GM21390 (cell line): ENCODE data around the gene AGAP1.

Experiments used
- ATAC-seq: cut with Tn5 transposase; IDR thresholded peaks from one replicate; pipeline ENCODE4 v1.9.1; 2021; ENCODE audit not compliant: unreplicated experiment

The AGAP1 gene

GRCh38 chr2:235606004-235606715 is 112.3 kb downstream of the AGAP1 start:
- ATAC-seq = no peak

DNA sequence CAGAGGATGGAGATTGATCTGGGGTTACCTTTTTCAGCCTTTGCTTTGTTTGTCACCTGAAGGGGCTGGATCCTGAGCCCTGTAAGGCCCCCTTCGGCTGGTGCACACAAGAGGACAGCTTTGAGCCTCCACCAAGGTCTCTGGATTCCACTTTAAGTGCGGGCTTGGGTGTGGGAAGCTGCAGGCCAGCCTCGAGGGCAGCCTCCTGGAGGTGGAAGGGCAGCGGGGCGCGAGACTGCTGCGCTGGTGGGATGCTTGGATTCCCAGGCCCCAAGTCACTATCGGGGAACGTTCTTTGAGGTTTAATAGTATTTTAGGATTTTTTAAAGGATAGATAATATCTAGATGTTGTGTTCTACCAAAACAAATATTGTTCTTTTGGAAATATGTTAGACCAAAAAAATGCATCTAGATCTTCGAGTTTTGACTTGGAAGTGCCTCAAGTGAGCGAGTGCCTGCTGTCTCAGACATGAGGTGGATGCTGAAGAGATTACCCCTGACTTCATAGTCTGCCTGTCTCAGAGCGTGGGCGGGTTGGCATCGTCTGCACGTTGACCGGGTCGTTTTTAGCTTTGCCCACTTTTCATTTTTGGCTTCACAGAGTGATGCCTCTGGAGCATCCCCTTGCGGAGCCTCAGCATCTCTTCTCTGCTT is 113.8 kb downstream of the AGAP1 start:
- ATAC-seq = no peak

DNA sequence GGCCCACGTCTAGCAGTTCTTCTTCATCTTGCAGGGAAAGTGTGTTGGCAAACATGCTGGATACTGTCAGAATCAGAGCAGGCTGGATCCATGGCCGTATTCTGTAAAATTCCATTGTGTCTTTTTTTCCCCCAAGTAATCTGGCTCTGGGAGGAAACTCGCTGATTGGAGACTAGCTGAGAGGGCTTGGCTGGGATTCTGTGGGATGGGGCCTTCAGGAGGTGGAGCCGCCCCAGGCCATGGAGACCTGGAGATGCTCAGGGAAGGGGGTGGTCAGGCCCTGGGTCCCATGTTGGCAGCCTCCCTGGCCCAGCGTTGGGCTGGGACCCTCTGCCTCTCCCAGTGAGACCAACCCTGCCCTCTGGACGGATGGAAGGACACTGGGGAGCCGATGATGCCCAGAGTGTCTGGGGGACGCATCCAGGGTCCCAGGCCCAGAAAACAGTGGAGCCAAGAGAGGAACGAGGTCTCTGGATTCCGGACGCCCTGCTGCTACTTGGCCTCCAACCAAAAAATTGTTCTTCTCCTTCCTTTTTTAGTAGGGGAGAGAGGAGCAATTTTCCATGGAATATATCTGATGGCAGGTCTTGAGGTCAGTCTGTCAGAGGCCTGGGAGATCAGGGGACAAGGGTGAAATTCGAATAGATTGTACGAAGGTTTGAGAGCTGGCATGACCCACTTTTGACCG is 114.5 kb downstream of the AGAP1 start:
- ATAC-seq = no peak

DNA sequence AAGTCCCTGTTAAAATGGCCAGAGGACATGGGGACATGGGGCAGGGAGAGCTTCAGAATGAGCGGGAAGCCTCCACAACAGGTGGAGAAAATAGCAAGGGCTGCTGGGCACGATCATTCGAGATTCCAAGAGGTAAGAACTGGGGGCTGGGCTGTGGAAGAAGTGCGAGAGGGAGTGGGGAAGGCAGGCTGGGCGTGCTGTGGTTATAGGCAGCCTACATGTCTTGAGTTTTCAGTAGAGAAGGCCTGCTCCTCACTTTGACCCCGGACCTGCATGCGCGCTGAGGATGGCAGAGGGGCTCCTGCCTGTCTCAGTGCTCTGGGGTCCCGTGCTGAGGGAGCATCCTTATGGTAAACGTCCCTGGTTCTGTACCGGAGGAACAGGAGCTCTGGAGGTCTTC is 115.5 kb downstream of the AGAP1 start:
- no peak for ATAC-seq

- no peak for ATAC-seq
Observed at GRCh38 chr2:235609746-235610145, 115.9 kb downstream of the AGAP1 start.

DNA sequence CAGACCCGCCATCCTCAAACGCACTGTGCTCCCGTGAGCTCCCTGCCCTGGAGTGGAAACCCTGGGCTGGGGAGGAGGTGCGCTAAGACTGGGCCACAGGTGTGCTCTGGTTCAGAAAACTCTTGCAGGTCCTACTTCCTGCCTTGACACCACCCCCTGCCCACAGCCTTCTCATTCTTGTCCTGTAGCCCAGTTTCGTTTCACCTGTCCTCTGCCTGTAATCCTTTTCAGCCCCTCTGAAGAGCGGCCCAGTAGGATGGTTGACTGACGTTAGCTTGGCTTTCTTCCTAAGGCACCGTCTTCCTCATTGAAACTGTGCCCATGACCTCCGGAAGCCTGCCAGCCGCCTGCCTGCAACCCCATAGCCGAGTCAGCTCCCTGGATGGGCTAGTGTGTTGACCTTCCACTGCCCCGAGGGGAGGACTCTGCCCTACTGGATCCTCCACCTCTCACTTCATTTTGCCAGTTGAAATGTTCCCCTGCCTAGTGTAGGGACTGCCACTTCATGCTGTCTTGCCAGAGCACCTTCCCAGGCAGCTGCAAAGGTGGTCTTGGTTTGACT is 116.9 kb downstream of the AGAP1 start:
- no peak for ATAC-seq

DNA sequence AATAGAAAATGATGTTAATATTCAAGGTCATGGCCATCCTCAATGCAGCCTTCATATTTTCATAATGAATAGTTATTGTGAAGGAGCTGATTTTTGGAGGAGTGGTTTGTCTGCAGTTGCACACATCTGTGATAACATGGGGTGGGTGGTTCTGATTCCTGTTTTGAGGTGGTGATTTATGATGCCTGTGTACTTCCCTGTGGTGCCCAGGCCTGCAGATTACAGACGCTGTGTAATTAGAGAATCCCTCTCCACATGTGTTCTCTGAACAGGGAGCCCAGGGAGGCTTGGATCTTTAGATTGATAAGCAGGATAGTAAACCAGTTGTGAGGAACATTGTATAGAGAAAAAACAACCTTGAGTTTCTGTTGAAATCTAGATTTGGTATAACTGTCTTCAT is 117.5 kb downstream of the AGAP1 start:
- ATAC-seq = no peak

DNA sequence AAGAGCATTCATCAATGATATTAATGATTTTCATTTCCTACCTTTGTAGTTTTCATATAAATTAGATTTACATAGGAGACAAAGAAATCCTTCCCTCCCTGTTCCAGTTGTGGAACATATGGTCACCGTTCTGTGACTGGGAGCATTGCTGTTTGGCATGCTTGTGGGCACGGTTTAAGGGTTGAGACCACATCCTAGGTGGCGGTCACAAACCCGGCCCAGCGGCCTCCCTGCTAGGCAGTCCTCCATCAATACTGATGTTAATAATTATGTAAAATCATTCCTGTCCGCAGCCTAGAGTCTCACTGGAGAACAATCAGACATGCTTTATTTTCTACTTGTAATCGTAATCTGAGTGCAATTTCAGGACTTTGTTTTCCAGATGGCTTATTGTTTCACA is 117.9 kb downstream of the AGAP1 start:
- no peak for ATAC-seq

DNA sequence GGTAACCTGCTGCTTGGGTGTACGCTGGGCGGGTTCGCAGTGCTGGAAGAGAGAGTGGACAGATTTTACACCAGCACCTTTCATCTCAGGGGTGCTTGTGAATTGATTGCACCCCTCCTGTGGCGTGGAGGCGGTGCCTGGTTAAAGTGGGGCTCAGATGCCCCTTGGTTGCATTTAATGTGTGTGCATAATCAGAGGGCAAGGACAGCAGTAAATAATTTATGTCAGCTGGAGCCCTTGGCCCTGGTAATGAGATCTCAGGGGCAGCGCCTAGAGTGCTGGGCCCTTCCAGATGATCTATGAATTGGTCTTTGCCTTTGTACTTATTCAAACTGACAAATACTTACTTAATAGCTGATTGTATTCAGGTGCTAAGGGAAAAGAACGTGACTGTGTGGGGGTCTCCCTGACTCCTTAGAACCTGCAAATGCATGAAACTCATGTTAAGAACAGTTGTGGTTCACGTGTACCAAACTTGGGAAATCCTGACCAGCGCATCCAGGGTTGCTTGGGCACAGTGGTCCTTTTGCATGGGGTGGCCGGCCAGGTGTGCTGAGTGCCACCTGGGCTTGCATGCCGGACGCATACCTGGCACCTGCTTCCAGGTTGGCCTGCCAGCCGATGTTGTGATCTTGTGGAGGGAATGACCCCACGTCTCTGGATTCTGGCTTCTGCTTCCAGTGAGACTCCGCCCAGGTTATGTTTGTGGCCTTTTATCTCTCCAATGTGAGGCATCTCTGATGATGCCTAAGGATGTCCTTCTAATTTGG is 118.5 kb downstream of the AGAP1 start:
- no peak for ATAC-seq

- ATAC-seq = no peak
Observed at GRCh38 chr2:235613649-235614048, 119.8 kb downstream of the AGAP1 start.

GRCh38 chr2:235614176-235614860 is 120.5 kb downstream of the AGAP1 start:
- no peak for ATAC-seq

GRCh38 chr2:235614900-235615712 is 121.3 kb downstream of the AGAP1 start:
- no peak for ATAC-seq

GRCh38 chr2:235616885-235617284 is 123.0 kb downstream of the AGAP1 start:
- no peak for ATAC-seq

DNA sequence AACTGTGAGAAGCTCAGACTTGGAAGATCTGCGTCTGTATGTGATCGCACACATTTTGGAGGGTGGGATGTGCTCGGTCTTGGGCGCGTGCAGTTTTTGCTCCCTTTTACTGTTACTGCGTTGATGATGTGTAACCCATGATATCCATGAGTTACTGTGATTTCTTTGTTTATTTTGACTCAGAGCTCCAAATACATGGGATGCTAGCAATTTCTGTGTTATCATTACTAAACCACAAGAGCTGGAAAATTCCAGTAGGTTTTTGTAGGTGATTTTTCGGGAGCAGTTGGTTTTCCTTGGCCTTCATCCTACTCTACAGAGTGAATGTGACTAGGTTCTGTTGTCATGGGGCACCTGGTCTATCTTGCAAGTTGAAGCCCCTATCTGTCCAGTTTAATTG is 124.2 kb downstream of the AGAP1 start:
- no peak for ATAC-seq

GRCh38 chr2:235619544-235619943 is 125.7 kb downstream of the AGAP1 start:
- no peak for ATAC-seq

GRCh38 chr2:235621736-235622135 is 127.9 kb downstream of the AGAP1 start:
- no peak for ATAC-seq

- ATAC-seq = no peak
Observed at GRCh38 chr2:235623111-235623510, 129.3 kb downstream of the AGAP1 start.

GRCh38 chr2:235623752-235624151 is 129.9 kb downstream of the AGAP1 start:
- no peak for ATAC-seq

- ATAC-seq = no peak
Observed at GRCh38 chr2:235626658-235627057, 132.8 kb downstream of the AGAP1 start.

- no peak for ATAC-seq
Observed at GRCh38 chr2:235627682-235628081, 133.8 kb downstream of the AGAP1 start.
